Measurements from ENCODE around the gene IQCH. TPM values are rescaled to one million over a fixed set of nuclear protein-coding genes. Genes with fewer than 3 reads are reported as not detected.

Gene IQCH
- total RNA-seq, result 3.1 TPM

GRCh38 chr15:67254238-67255175, at the start of gene IQCH, which contains the start of gene AAGAB:
Gene IQCH, plus strand, starts transcription at chr15:67254786. Its CDS starts 111 bp downstream, at chr15:67254897.
Gene AAGAB, minus strand, starts transcription at chr15:67254661. Its CDS starts 30 bp downstream, at chr15:67254631.
- Histone ChIP-seq H3K4me1 (ENCODE audit: control insufficient read depth in 3 of 3, insufficient read depth in 3 of 3, low read length in 3 of 3) (peaks cover 8 to 22% (median 8%) of the 10 kb centered on the region in 3 donors), H3K27ac (ENCODE audit: low read depth, low read length) (peak within 1 kb of the TSS; percentile 89), H3K9ac (ENCODE audit: low read depth in 1 of 3, low read length in 3 of 3) (peak within 1 kb of the TSS; percentile 92 to 97 (median 97)), H3K36me3 (ENCODE audit: control insufficient read depth in 3 of 3, insufficient read depth in 3 of 3, low read length in 3 of 3) (no peaks in the 10 kb centered on the region), H3K4me3 (ENCODE audit: low read length in 3 of 3) (peak within 1 kb of the TSS; percentile 86 to 92 (median 92)), H3K27me3 (ENCODE audit: control insufficient read depth in 3 of 3, insufficient read depth in 3 of 3, low read length in 3 of 3) (no peaks in the 10 kb centered on the region), H3K9me3 (ENCODE audit: control insufficient read depth in 3 of 3, low read length in 3 of 3) (no peaks in the 10 kb centered on the region)

DNA sequence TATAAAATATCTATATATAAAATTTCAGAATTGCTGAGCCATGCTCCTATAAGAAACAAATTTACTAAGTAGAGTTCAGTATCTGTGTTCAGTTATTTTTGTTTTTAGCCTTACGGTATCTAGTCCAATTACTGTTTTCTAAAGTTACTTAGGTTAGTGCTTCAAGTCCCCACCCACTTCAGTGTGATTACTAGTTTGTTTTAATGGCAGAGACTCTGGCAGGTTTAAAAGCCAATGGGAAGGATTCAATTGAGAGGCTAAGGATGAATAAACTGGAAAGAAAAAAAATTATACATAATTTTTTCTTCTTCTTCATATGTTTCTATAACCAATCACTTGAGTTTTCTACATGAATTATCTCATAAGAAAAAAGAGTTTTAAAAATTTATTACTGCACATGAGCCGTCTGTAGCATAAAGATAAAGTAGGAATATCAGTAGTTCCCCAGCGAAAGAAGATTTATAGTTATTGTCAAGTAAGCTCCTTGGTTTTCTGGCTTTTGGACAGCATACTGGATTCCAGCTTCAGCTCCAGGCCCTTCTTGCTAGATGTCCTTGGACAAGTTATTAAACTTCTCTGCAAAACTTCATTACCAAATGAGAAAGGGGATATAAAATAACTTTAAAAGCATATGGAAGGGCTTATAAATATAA, 46.9 kb upstream of the IQCH start:
- H3K27me3 ChIP-seq (ENCODE audit: control insufficient read depth in 3 of 3, insufficient read depth in 3 of 3, low read length in 3 of 3), result no peaks in the 10 kb centered on the region
- peaks cover 6 to 23% (median 11%) of the 10 kb centered on the region in 3 donors for H3K4me1 ChIP-seq (ENCODE audit: control insufficient read depth in 3 of 3, insufficient read depth in 3 of 3, low read length in 3 of 3)
- H3K27ac ChIP-seq (ENCODE audit: low read depth, low read length), result no peak overlapping the region
- no peak overlapping the region for H3K4me3 ChIP-seq (ENCODE audit: low read length in 3 of 3)
- H3K36me3 ChIP-seq (ENCODE audit: control insufficient read depth in 3 of 3, insufficient read depth in 3 of 3, low read length in 3 of 3), result no peaks in the 10 kb centered on the region
- no peak overlapping the region for H3K9ac ChIP-seq (ENCODE audit: low read depth in 1 of 3, low read length in 3 of 3)
- no peaks in the 10 kb centered on the region for H3K9me3 ChIP-seq (ENCODE audit: control insufficient read depth in 3 of 3, low read length in 3 of 3)

- no peak overlapping the region for H3K4me3 ChIP-seq (ENCODE audit: low read length in 3 of 3)
- H3K27me3 ChIP-seq (ENCODE audit: control insufficient read depth in 3 of 3, insufficient read depth in 3 of 3, low read length in 3 of 3), result no peaks in the 10 kb centered on the region
- H3K9me3 ChIP-seq (ENCODE audit: control insufficient read depth in 3 of 3, low read length in 3 of 3), result no peaks in the 10 kb centered on the region
- H3K36me3 ChIP-seq (ENCODE audit: control insufficient read depth in 3 of 3, insufficient read depth in 3 of 3, low read length in 3 of 3), result no peaks in the 10 kb centered on the region
- no peak overlapping the region for H3K27ac ChIP-seq (ENCODE audit: low read depth, low read length)
- H3K4me1 ChIP-seq (ENCODE audit: control insufficient read depth in 3 of 3, insufficient read depth in 3 of 3, low read length in 3 of 3), result peaks cover 4 to 21% (median 6%) of the 10 kb centered on the region in 3 donors
- H3K9ac ChIP-seq (ENCODE audit: low read depth in 1 of 3, low read length in 3 of 3), result no peak overlapping the region
Observed at GRCh38 chr15:67208396-67208795, 46.2 kb upstream of the IQCH start.

DNA sequence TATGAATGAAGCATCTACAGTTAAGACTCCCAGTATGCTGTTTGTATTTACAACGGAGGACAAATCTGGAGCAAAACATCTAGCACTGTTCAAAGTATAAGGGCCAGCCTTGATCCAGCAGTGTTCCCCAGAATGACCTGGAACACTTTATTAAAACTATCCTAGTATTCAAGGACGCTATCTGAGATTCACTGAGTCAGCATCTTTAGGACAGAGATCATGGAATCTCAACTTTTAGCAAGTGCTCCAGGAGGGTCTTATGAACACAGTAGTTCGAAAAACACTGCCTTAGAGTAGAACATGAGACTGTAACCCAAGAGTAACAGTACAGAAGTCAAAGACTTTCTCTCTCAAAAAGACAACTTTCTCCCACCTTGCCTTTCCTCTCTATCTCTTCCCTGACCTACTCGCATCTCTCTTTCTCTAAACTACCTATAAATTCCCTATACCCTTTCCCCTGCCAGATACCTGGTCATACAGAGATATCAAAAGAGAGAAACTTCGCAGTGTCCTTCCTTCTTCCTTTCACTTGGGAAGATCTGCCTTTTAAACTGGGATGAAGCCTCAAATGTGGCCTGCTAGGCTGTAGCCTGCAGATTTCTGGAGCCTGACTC, 43.9 kb upstream of the IQCH start:
- H3K4me3 ChIP-seq (ENCODE audit: low read length in 3 of 3), result no peak overlapping the region
- no peaks in the 10 kb centered on the region for H3K9me3 ChIP-seq (ENCODE audit: control insufficient read depth in 3 of 3, low read length in 3 of 3)
- peaks cover 0 to 6% (median under 1%) of the 10 kb centered on the region in 3 donors for H3K4me1 ChIP-seq (ENCODE audit: control insufficient read depth in 3 of 3, insufficient read depth in 3 of 3, low read length in 3 of 3)
- H3K27me3 ChIP-seq (ENCODE audit: control insufficient read depth in 3 of 3, insufficient read depth in 3 of 3, low read length in 3 of 3), result no peaks in the 10 kb centered on the region
- no peak overlapping the region for H3K9ac ChIP-seq (ENCODE audit: low read depth in 1 of 3, low read length in 3 of 3)
- H3K27ac ChIP-seq (ENCODE audit: low read depth, low read length), result no peak overlapping the region
- H3K36me3 ChIP-seq (ENCODE audit: control insufficient read depth in 3 of 3, insufficient read depth in 3 of 3, low read length in 3 of 3), result no peaks in the 10 kb centered on the region

GRCh38 chr15:67212684-67213367, 41.8 kb upstream of the IQCH start:
- Histone ChIP-seq H3K9me3 (ENCODE audit: control insufficient read depth in 3 of 3, low read length in 3 of 3) (no peaks in the 10 kb centered on the region), H3K4me3 (ENCODE audit: low read length in 3 of 3) (no peak overlapping the region), H3K9ac (ENCODE audit: low read depth in 1 of 3, low read length in 3 of 3) (no peak overlapping the region), H3K27me3 (ENCODE audit: control insufficient read depth in 3 of 3, insufficient read depth in 3 of 3, low read length in 3 of 3) (no peaks in the 10 kb centered on the region), H3K27ac (ENCODE audit: low read depth, low read length) (no peak overlapping the region), H3K4me1 (ENCODE audit: control insufficient read depth in 3 of 3, insufficient read depth in 3 of 3, low read length in 3 of 3) (peaks cover 0 to 3% (median 0%) of the 10 kb centered on the region in 3 donors), H3K36me3 (ENCODE audit: control insufficient read depth in 3 of 3, insufficient read depth in 3 of 3, low read length in 3 of 3) (no peaks in the 10 kb centered on the region)

DNA sequence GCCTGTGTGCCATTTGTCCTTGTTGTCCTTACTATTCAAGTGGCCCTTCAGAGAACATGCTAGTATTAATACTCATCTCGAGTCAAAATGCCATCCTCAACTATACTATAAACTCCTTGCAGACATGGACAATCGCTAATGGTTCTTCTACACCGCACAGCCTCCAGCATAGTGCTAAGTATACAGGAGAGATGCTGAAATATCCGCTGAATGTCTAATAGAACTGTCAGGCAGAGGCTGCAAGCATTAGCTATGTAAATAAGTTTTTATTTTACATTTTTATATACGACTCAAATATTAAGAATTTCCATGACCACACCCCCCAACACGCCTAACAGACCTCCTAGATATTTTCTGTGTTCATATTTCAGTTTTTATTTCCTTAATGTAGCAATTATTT, 39.5 kb upstream of the IQCH start:
- no peaks in the 10 kb centered on the region for H3K36me3 ChIP-seq (ENCODE audit: control insufficient read depth in 3 of 3, insufficient read depth in 3 of 3, low read length in 3 of 3)
- no peak overlapping the region for H3K4me3 ChIP-seq (ENCODE audit: low read length in 3 of 3)
- H3K27ac ChIP-seq (ENCODE audit: low read depth, low read length), result no peak overlapping the region
- no peaks in the 10 kb centered on the region for H3K27me3 ChIP-seq (ENCODE audit: control insufficient read depth in 3 of 3, insufficient read depth in 3 of 3, low read length in 3 of 3)
- no peaks in the 10 kb centered on the region for H3K4me1 ChIP-seq (ENCODE audit: control insufficient read depth in 3 of 3, insufficient read depth in 3 of 3, low read length in 3 of 3)
- H3K9me3 ChIP-seq (ENCODE audit: control insufficient read depth in 3 of 3, low read length in 3 of 3), result no peaks in the 10 kb centered on the region
- no peak overlapping the region for H3K9ac ChIP-seq (ENCODE audit: low read depth in 1 of 3, low read length in 3 of 3)

DNA sequence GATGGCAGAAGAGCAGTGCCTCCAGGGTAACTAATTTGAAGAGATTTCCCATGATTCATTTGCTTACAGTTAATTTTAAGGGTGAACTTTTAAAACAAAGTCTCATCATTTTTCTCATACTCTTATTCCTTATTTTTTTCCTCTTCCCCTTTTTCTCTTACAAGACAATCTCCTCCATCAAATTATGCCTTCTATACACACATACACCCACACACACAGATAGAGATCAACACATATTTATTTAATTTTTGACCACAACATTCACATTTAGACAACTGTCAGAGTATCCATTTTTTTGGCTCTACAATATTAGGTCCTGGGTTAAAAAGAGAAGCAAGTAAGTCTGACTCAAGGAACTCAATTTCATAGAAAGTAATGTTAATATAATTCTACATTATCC, 37.7 kb upstream of the IQCH start:
- Histone ChIP-seq H3K9me3 (ENCODE audit: control insufficient read depth in 3 of 3, low read length in 3 of 3) (no peaks in the 10 kb centered on the region), H3K9ac (ENCODE audit: low read depth in 1 of 3, low read length in 3 of 3) (no peak overlapping the region), H3K27me3 (ENCODE audit: control insufficient read depth in 3 of 3, insufficient read depth in 3 of 3, low read length in 3 of 3) (no peaks in the 10 kb centered on the region), H3K27ac (ENCODE audit: low read depth, low read length) (no peak overlapping the region), H3K4me3 (ENCODE audit: low read length in 3 of 3) (no peak overlapping the region), H3K36me3 (ENCODE audit: control insufficient read depth in 3 of 3, insufficient read depth in 3 of 3, low read length in 3 of 3) (no peaks in the 10 kb centered on the region), H3K4me1 (ENCODE audit: control insufficient read depth in 3 of 3, insufficient read depth in 3 of 3, low read length in 3 of 3) (no peaks in the 10 kb centered on the region)

DNA sequence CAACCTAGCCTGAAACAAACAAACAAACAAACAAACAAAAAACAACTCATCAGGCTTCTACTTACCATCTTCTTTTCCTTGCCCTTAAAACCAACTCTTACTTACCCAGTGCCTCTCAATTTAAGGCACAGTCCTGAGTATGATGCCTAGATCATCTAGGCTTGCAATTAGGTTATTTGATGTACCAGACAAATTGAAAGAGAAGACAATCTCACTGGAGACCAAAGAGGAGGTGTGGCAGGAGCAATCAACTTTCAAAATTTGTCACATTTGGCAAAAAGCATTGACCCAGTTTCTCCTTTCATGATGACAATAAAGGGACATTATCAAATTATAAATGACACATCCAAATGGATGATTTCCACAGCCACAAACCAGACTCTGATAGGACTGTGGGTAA, 36.2 kb upstream of the IQCH start:
- Histone ChIP-seq H3K36me3 (ENCODE audit: control insufficient read depth in 3 of 3, insufficient read depth in 3 of 3, low read length in 3 of 3) (no peaks in the 10 kb centered on the region), H3K4me1 (ENCODE audit: control insufficient read depth in 3 of 3, insufficient read depth in 3 of 3, low read length in 3 of 3) (no peaks in the 10 kb centered on the region), H3K27me3 (ENCODE audit: control insufficient read depth in 3 of 3, insufficient read depth in 3 of 3, low read length in 3 of 3) (no peaks in the 10 kb centered on the region), H3K4me3 (ENCODE audit: low read length in 3 of 3) (no peak overlapping the region), H3K9ac (ENCODE audit: low read depth in 1 of 3, low read length in 3 of 3) (no peak overlapping the region), H3K9me3 (ENCODE audit: control insufficient read depth in 3 of 3, low read length in 3 of 3) (no peaks in the 10 kb centered on the region), H3K27ac (ENCODE audit: low read depth, low read length) (no peak overlapping the region)

GRCh38 chr15:67219288-67219687, 35.3 kb upstream of the IQCH start:
- Histone ChIP-seq H3K4me3 (ENCODE audit: low read length in 3 of 3) (no peak overlapping the region), H3K27me3 (ENCODE audit: control insufficient read depth in 3 of 3, insufficient read depth in 3 of 3, low read length in 3 of 3) (no peaks in the 10 kb centered on the region), H3K36me3 (ENCODE audit: control insufficient read depth in 3 of 3, insufficient read depth in 3 of 3, low read length in 3 of 3) (no peaks in the 10 kb centered on the region), H3K27ac (ENCODE audit: low read depth, low read length) (no peak overlapping the region), H3K4me1 (ENCODE audit: control insufficient read depth in 3 of 3, insufficient read depth in 3 of 3, low read length in 3 of 3) (no peaks in the 10 kb centered on the region), H3K9me3 (ENCODE audit: control insufficient read depth in 3 of 3, low read length in 3 of 3) (no peaks in the 10 kb centered on the region), H3K9ac (ENCODE audit: low read depth in 1 of 3, low read length in 3 of 3) (no peak overlapping the region)
